GM18867 (cell line): ENCODE measurements around the gene RPS29.
"Not testable (repeated sequence)": the region's sequence is repeated elsewhere in the genome, so short reads cannot be mapped to it uniquely, and the experiment has no call there.

Experiments used
- ATAC-seq: cut with Tn5 transposase; IDR thresholded peaks from one replicate; pipeline ENCODE4 v1.9.1; 2021; ENCODE audit warnings: mild to moderate bottlenecking, moderate library complexity; ENCODE audit not compliant: unreplicated experiment

Gene RPS29

GRCh38 chr14:49598485-49599300 lies 12.5 kb upstream of the RPS29 start, which contains the start of gene LRR1:
LRR1 (plus strand) TSS chr14:49598940; CDS start chr14:49599021, 81 bp downstream.
- ATAC-seq: peak; percentile 52

- ATAC-seq: peak; percentile 1
Measured at GRCh38 chr14:49598189-49598484, 12.0 kb upstream of the RPS29 start.

- no peak for ATAC-seq
Measured at GRCh38 chr14:49594347-49595091, 8.3 kb upstream of the RPS29 start.

- ATAC-seq: no peak
Measured at GRCh38 chr14:49593016-49593415, 6.8 kb upstream of the RPS29 start.

GRCh38 chr14:49589387-49589786 lies 3.2 kb upstream of the RPS29 start:
- ATAC-seq: no peak

- ATAC-seq: peak; percentile 36
Measured at GRCh38 chr14:49586673-49587460, 687 bp upstream of the RPS29 start.

GRCh38 chr14:49584981-49585640 lies 1.1 kb downstream of the RPS29 start:
- ATAC-seq: not testable (repeated sequence)

GRCh38 chr14:49584058-49584457 lies 2.1 kb downstream of the RPS29 start:
- ATAC-seq: no peak

GRCh38 chr14:49583629-49584028 lies 2.6 kb downstream of the RPS29 start:
- no peak for ATAC-seq

- no peak for ATAC-seq
Measured at GRCh38 chr14:49582113-49582977, 3.8 kb downstream of the RPS29 start.

GRCh38 chr14:49581209-49582112 lies 4.7 kb downstream of the RPS29 start:
- ATAC-seq: no peak

- ATAC-seq: no peak
Measured at GRCh38 chr14:49579841-49580240, 6.3 kb downstream of the RPS29 start.

- ATAC-seq: no peak
Measured at GRCh38 chr14:49578141-49578540, 8.0 kb downstream of the RPS29 start.

GRCh38 chr14:49574038-49574437 lies 12.1 kb downstream of the RPS29 start:
- ATAC-seq: no peak

GRCh38 chr14:49569281-49569680 lies 16.9 kb downstream of the RPS29 start:
- ATAC-seq: no peak

GRCh38 chr14:49566714-49567113 lies 19.5 kb downstream of the RPS29 start:
- ATAC-seq: no peak

- peak; percentile 74 for ATAC-seq
Measured at GRCh38 chr14:49559979-49560768, 26.0 kb downstream of the RPS29 start.

GRCh38 chr14:49553892-49554291 lies 32.3 kb downstream of the RPS29 start:
- ATAC-seq: no peak
